ENCODE data around the gene CTSC.

CTSC gene

DNA sequence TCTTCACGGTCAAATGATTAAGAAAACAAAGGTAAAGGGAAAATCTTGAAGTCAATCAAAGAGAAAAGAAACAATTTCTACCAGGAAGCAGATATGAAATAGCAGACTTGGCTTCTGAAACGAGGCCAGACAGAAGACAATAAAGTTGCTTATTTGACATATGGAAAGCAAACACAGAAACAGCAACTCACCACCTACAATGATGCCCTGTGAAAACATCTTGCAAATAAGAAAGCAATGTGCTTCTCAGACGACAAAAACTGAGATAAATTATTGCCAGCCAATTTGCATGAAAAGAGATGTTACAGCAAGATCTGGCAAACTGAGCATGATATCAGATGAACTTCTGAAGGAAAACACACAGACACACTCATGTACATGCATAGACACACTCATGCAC is 45.9 kb upstream of the CTSC start:
- Histone ChIP-seq H3K36me3 (ENCODE audit: control insufficient read depth in 2 of 2, insufficient read depth in 1 of 2, low read length in 2 of 2) (no peaks in the 10 kb centered on the region), H3K9me3 (ENCODE audit: control insufficient read depth, insufficient read depth, low read depth, low read length) (no peaks in the 10 kb centered on the region), H3K4me1 (ENCODE audit: control insufficient read depth, insufficient read depth, low read length) (peaks cover 7% of the 10 kb centered on the region; the same call in 1 of the 2 replicates), H3K4me3 (ENCODE audit: low read depth, low read length) (no peak overlapping the region), H3K27ac (ENCODE audit: extremely low read depth, low read depth, low read length) (no peak overlapping the region)
- no peak for TF ChIP-seq ZNF132 (tag by site-specific recombination; IDR thresholded peaks at IDR 0.05; ENCODE audit: borderline replicate concordance)
- TF ChIP-seq, protein P1, sequence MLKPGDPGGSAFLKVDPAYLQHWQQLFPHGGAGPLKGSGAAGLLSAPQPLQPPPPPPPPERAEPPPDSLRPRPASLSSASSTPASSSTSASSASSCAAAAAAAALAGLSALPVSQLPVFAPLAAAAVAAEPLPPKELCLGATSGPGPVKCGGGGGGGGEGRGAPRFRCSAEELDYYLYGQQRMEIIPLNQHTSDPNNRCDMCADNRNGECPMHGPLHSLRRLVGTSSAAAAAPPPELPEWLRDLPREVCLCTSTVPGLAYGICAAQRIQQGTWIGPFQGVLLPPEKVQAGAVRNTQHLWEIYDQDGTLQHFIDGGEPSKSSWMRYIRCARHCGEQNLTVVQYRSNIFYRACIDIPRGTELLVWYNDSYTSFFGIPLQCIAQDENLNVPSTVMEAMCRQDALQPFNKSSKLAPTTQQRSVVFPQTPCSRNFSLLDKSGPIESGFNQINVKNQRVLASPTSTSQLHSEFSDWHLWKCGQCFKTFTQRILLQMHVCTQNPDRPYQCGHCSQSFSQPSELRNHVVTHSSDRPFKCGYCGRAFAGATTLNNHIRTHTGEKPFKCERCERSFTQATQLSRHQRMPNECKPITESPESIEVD (tag by site-specific recombination; IDR thresholded peaks at IDR 0.05) = peak; percentile 86
- CTCF ChIA-PET = interaction anchor here (0.7 to 0.9 kb wide), 2 partner anchors 132 to 135 kb away, joined by 3 read pairs; no protein-coding TSS in a partner anchor
- POLR2A ChIA-PET = no interaction called here

DNA sequence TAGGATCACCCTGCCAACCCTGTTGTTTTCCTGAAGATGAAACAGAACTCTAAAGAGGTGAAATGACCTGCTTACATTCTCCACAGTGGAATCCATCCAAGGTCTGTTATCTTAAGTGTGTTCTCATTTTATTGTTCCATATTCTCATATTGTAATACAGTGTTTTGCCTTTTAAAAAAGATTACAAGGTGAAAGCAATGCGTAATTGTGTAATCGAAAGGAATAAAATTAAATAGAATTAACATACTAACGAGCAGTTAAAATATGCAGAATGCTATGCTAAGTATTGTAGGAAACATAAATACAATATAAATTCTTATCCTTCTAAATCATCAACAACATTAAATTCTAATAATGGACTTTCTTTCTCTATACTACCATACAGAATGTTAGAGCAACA is 41.6 kb upstream of the CTSC start:
- Histone ChIP-seq H3K36me3 (ENCODE audit: control insufficient read depth in 2 of 2, insufficient read depth in 1 of 2, low read length in 2 of 2) (no peaks in the 10 kb centered on the region), H3K9me3 (ENCODE audit: control insufficient read depth, insufficient read depth, low read depth, low read length) (no peaks in the 10 kb centered on the region), H3K4me1 (ENCODE audit: control insufficient read depth, insufficient read depth, low read length) (peaks cover 6% of the 10 kb centered on the region; the same call in 1 of the 2 replicates), H3K4me3 (ENCODE audit: low read depth, low read length) (no peak overlapping the region), H3K27ac (ENCODE audit: extremely low read depth, low read depth, low read length) (no peak overlapping the region)
- no peak for TF ChIP-seq ZNF121 (tag by site-specific recombination; IDR thresholded peaks at IDR 0.05)
- POLR2A ChIA-PET = interaction anchor here (0.6 to 0.7 kb wide), 2 partner anchors 9 to 1855 kb away, joined by 3 to 4 read pairs; no protein-coding TSS in a partner anchor
- CTCF ChIA-PET = interaction anchor here (1.2 kb wide), 1 partner anchor 24 kb away, joined by 3 read pairs; no protein-coding TSS in a partner anchor

DNA sequence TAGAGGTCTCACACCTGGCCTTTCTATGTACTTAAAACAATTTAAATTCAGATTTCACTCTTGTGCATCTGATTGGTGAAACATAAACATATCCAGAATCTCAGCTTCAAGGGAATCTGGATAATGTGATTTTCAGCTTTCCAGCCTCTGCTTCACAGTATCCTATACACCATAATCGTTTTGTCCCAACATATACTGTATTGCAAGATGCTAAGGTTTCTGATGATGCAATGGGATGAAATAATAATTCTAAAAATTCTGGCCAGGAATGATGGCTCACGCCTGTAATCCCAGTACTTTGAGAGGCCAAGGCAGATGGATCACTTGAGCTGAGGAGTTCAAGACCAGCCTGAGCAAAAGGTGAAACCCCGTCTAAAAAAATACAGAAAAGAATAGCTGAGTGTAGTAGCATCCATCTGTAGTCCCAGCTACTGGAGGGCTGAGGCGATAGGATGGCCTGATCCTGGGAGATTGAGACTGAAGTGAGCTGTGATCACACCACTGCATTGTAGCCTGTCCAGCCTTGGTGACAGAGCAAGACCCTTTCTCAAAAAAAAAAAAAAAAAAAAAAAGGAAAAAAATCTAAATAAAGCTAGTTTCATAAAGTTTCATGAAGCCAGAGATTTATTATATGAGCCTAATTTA is 41.0 kb upstream of the CTSC start:
- Histone ChIP-seq H3K36me3 (ENCODE audit: control insufficient read depth in 2 of 2, insufficient read depth in 1 of 2, low read length in 2 of 2) (no peaks in the 10 kb centered on the region), H3K4me3 (ENCODE audit: low read depth, low read length) (no peak overlapping the region), H3K4me1 (ENCODE audit: control insufficient read depth, insufficient read depth, low read length) (0 out of 2 replicates have a peak, but pooled peaks cover 3% of the 10 kb centered on the region), H3K27ac (ENCODE audit: extremely low read depth, low read depth, low read length) (no peak overlapping the region), H3K9me3 (ENCODE audit: control insufficient read depth, insufficient read depth, low read depth, low read length) (no peaks in the 10 kb centered on the region)
- POLR2A ChIA-PET = interaction anchor here (0.6 to 0.7 kb wide), 2 partner anchors 10 to 1856 kb away, joined by 3 to 4 read pairs; no protein-coding TSS in a partner anchor
- TF ChIP-seq ZBTB20 (tag by site-specific recombination; IDR thresholded peaks at IDR 0.05) = peak; percentile 72
- TF ChIP-seq, protein P2, sequence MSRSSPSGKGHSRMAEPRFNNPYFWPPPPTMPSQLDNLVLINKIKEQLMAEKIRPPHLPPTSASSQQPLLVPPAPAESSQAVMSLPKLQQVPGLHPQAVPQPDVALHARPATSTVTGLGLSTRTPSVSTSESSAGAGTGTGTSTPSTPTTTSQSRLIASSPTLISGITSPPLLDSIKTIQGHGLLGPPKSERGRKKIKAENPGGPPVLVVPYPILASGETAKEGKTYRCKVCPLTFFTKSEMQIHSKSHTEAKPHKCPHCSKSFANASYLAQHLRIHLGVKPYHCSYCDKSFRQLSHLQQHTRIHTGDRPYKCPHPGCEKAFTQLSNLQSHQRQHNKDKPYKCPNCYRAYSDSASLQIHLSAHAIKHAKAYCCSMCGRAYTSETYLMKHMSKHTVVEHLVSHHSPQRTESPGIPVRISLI (tag by site-specific recombination; IDR thresholded peaks at IDR 0.05) = no peak
- CTCF ChIA-PET = interaction anchor here (1.2 kb wide), 1 partner anchor 24 kb away, joined by 3 read pairs; no protein-coding TSS in a partner anchor

DNA sequence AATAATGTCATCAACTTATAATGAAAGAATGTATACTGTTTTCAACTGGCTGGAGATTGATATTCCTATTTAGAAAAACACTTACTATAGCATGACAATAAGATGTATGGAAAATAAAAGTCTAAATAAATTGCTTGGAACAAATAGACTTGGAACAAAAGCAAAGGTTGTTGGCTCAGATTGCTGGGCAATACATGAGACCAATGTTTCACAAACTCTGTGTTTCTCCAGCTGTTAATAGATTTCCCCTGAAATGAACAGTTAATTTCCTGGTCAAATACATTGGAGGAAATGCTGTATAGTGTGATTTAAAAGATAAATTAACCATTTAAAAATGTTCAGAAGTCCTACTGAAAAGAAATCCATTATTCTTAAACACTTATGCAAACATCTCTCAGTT is 40.1 kb upstream of the CTSC start:
- ChIA-PET POLR2A (no interaction called here), CTCF (interaction anchor here (0.7 kb wide), 1 partner anchor 56 kb away, joined by 3 read pairs; no protein-coding TSS in a partner anchor)
- Histone ChIP-seq H3K36me3 (ENCODE audit: control insufficient read depth in 2 of 2, insufficient read depth in 1 of 2, low read length in 2 of 2) (no peaks in the 10 kb centered on the region), H3K27ac (ENCODE audit: extremely low read depth, low read depth, low read length) (no peak overlapping the region), H3K4me3 (ENCODE audit: low read depth, low read length) (no peak overlapping the region), H3K9me3 (ENCODE audit: control insufficient read depth, insufficient read depth, low read depth, low read length) (no peaks in the 10 kb centered on the region), H3K4me1 (ENCODE audit: control insufficient read depth, insufficient read depth, low read length) (no peaks in the 10 kb centered on the region)
- no peak for TF ChIP-seq KLF9 (tag by site-specific recombination; IDR thresholded peaks at IDR 0.05; ENCODE audit: low read depth)
- TF ChIP-seq ZIC2 (tag by site-specific recombination; IDR thresholded peaks at IDR 0.05) = no peak
- TF ChIP-seq, protein P3, sequence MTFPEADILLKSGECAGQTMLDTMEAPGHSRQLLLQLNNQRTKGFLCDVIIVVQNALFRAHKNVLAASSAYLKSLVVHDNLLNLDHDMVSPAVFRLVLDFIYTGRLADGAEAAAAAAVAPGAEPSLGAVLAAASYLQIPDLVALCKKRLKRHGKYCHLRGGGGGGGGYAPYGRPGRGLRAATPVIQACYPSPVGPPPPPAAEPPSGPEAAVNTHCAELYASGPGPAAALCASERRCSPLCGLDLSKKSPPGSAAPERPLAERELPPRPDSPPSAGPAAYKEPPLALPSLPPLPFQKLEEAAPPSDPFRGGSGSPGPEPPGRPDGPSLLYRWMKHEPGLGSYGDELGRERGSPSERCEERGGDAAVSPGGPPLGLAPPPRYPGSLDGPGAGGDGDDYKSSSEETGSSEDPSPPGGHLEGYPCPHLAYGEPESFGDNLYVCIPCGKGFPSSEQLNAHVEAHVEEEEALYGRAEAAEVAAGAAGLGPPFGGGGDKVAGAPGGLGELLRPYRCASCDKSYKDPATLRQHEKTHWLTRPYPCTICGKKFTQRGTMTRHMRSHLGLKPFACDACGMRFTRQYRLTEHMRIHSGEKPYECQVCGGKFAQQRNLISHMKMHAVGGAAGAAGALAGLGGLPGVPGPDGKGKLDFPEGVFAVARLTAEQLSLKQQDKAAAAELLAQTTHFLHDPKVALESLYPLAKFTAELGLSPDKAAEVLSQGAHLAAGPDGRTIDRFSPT (tag by site-specific recombination; IDR thresholded peaks at IDR 0.05) = no peak
- TF ChIP-seq OVOL3 (tag by site-specific recombination; IDR thresholded peaks at IDR 0.05) = no peak
- no peak for TF ChIP-seq ZNF776 (tag by site-specific recombination; IDR thresholded peaks at IDR 0.05; ENCODE audit: borderline replicate concordance)
- TF ChIP-seq, protein P4, sequence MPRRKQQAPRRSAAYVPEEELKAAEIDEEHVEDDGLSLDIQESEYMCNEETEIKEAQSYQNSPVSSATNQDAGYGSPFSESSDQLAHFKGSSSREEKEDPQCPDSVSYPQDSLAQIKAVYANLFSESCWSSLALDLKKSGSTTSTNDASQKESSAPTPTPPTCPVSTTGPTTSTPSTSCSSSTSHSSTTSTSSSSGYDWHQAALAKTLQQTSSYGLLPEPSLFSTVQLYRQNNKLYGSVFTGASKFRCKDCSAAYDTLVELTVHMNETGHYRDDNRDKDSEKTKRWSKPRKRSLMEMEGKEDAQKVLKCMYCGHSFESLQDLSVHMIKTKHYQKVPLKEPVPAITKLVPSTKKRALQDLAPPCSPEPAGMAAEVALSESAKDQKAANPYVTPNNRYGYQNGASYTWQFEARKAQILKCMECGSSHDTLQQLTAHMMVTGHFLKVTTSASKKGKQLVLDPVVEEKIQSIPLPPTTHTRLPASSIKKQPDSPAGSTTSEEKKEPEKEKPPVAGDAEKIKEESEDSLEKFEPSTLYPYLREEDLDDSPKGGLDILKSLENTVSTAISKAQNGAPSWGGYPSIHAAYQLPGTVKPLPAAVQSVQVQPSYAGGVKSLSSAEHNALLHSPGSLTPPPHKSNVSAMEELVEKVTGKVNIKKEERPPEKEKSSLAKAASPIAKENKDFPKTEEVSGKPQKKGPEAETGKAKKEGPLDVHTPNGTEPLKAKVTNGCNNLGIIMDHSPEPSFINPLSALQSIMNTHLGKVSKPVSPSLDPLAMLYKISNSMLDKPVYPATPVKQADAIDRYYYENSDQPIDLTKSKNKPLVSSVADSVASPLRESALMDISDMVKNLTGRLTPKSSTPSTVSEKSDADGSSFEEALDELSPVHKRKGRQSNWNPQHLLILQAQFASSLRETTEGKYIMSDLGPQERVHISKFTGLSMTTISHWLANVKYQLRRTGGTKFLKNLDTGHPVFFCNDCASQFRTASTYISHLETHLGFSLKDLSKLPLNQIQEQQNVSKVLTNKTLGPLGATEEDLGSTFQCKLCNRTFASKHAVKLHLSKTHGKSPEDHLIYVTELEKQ (tag by site-specific recombination; IDR thresholded peaks at IDR 0.05; ENCODE audit: borderline replicate concordance) = no peak
- no peak for TF ChIP-seq ZFP37 (tag by site-specific recombination; IDR thresholded peaks at IDR 0.05)
- TF ChIP-seq, protein P5, sequence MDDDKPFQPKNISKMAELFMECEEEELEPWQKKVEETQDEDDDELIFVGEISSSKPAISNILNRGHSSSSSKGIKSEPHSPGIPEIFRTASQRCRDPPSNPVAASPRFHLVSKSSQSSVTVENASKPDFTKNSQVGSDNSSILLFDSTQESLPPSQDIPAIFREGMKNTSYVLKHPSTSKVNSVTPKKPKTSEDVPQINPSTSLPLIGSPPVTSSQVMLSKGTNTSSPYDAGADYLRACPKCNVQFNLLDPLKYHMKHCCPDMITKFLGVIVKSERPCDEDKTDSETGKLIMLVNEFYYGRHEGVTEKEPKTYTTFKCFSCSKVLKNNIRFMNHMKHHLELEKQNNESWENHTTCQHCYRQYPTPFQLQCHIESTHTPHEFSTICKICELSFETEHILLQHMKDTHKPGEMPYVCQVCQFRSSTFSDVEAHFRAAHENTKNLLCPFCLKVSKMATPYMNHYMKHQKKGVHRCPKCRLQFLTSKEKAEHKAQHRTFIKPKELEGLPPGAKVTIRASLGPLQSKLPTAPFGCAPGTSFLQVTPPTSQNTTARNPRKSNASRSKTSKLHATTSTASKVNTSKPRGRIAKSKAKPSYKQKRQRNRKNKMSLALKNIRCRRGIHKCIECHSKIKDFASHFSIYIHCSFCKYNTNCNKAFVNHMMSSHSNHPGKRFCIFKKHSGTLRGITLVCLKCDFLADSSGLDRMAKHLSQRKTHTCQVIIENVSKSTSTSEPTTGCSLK (tag by site-specific recombination; IDR thresholded peaks at IDR 0.05) = no peak
- no peak for TF ChIP-seq ZNF707 (tag by site-specific recombination; IDR thresholded peaks at IDR 0.05)
- TF ChIP-seq ZNF596 (tag by site-specific recombination; IDR thresholded peaks at IDR 0.05) = no peak
